ENCODE results near the gene KIF2C.

GRCh38 chr1:44786841-44787426 is 47.3 kb downstream of the KIF2C start:
- no peak for TF ChIP-seq YY1 (IDR thresholded peaks at IDR 0.05; ENCODE audit: extremely low read depth, insufficient replicate concordance, low read depth, low read length)
- TF ChIP-seq, protein P1, sequence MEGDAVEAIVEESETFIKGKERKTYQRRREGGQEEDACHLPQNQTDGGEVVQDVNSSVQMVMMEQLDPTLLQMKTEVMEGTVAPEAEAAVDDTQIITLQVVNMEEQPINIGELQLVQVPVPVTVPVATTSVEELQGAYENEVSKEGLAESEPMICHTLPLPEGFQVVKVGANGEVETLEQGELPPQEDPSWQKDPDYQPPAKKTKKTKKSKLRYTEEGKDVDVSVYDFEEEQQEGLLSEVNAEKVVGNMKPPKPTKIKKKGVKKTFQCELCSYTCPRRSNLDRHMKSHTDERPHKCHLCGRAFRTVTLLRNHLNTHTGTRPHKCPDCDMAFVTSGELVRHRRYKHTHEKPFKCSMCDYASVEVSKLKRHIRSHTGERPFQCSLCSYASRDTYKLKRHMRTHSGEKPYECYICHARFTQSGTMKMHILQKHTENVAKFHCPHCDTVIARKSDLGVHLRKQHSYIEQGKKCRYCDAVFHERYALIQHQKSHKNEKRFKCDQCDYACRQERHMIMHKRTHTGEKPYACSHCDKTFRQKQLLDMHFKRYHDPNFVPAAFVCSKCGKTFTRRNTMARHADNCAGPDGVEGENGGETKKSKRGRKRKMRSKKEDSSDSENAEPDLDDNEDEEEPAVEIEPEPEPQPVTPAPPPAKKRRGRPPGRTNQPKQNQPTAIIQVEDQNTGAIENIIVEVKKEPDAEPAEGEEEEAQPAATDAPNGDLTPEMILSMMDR (IDR thresholded peaks at IDR 0.05 in 2 of 3, conservative IDR thresholded peaks at IDR 0.05 in 1 of 3; ENCODE audit: borderline replicate concordance in 1 of 3, insufficient read depth in 1 of 3, low read depth in 2 of 3, low read length in 2 of 3), result no peak
- TF ChIP-seq CEBPB (IDR thresholded peaks at IDR 0.05; ENCODE audit: low read depth), result no peak
- no peak for TF ChIP-seq ELF1 (IDR thresholded peaks at IDR 0.05; ENCODE audit: borderline replicate concordance, low read depth)
